WTC11 (cell line): ENCODE data around the gene MARK2. TPM values are rescaled to one million over a fixed set of nuclear protein-coding genes. Genes with fewer than 3 reads are reported as not detected.

Experiments used
- ATAC-seq: fragments of 200-7000 bp; cut with Tn5 transposase; 2 replicates; pipeline ENCODE4 v1.10.0; 2021; ENCODE audit warnings: mild to moderate bottlenecking, moderate library complexity
- CTCF ChIA-PET: fragments of 300-600 bp; sonication (Branson Sonifier 250); formaldehyde crosslinking; loops from one replicate; lab custom pipeline; 2021; ENCODE audit warnings: antibody characterized with exemption; lab: Charles Lee
- POLR2A ChIA-PET: fragments of 350-600 bp; sonication (Branson Sonifier 250); formaldehyde crosslinking; loops from one replicate; lab custom pipeline; 2021; ENCODE audit warnings: antibody characterized with exemption; lab: Charles Lee
- DNase-seq: peaks from one replicate; pipeline ENCODE4 v3.0.0; 2021; ENCODE audit warnings: low spot score
- H3K27ac Mint-ChIP-seq: 2 replicates; pipeline ENCODE4 v1.8.0; 2021; ENCODE audit warnings: mixed read lengths
- H3K27me3 Mint-ChIP-seq: 2 replicates; pipeline ENCODE4 v1.8.0; 2021; ENCODE audit warnings: low read depth, mild to moderate bottlenecking, moderate library complexity, mixed read lengths
- H3K36me3 Mint-ChIP-seq: 2 replicates; pipeline ENCODE4 v1.8.0; 2021; ENCODE audit warnings: mixed read lengths
- H3K4me1 Mint-ChIP-seq: 2 replicates; pipeline ENCODE4 v1.8.0; 2022; ENCODE audit warnings: mixed read lengths
- H3K4me3 Mint-ChIP-seq: 2 replicates; pipeline ENCODE4 v1.8.0; 2021; ENCODE audit warnings: mild to moderate bottlenecking, moderate library complexity, mixed read lengths
- H3K9me3 Mint-ChIP-seq: 2 replicates; pipeline ENCODE4 v1.8.0; 2021; ENCODE audit warnings: mixed read lengths
- ATF6 ChIP-seq: sonication (generic); formaldehyde crosslinking; IDR thresholded peaks from 2 replicates; pipeline ENCODE4 v1.8.1; 2023; ENCODE audit warnings: mild to moderate bottlenecking, missing genetic modification reagents
- CREM ChIP-seq: sonication (generic); formaldehyde crosslinking; IDR thresholded peaks from 2 replicates; pipeline ENCODE4 v1.8.1; 2022; ENCODE audit warnings: mild to moderate bottlenecking, missing genetic modification reagents, moderate library complexity
- CTCF ChIP-seq: fragments of 200-600 bp; IDR thresholded peaks from 2 replicates; pipeline ENCODE4 v1.8.0; 2022; ENCODE audit warnings: antibody characterized with exemption
- ELF4 ChIP-seq: sonication (generic); formaldehyde crosslinking; IDR thresholded peaks from 2 replicates; pipeline ENCODE4 v1.8.1; 2022; ENCODE audit warnings: low read depth, mild to moderate bottlenecking, moderate library complexity, missing genetic modification reagents
- ERG ChIP-seq: fragments of 250-450 bp; sonication (Bioruptor Pico); IDR thresholded peaks from 2 replicates; pipeline ENCODE4 v1.8.0; 2021; ENCODE audit warnings: mild to moderate bottlenecking
- ETV6 ChIP-seq: sonication (generic); formaldehyde crosslinking; IDR thresholded peaks from 2 replicates; pipeline ENCODE4 v1.8.1; 2022; ENCODE audit warnings: mild to moderate bottlenecking, missing genetic modification reagents
- GRHL2 ChIP-seq: fragments of 250-450 bp; sonication (Bioruptor Pico); IDR thresholded peaks from 2 replicates; pipeline ENCODE4 v1.8.0; 2022; ENCODE audit warnings: mild to moderate bottlenecking, moderate library complexity; ENCODE audit not compliant: insufficient replicate concordance, severe bottlenecking
- MAX ChIP-seq: sonication (generic); formaldehyde crosslinking; IDR thresholded peaks from 2 replicates; pipeline ENCODE4 v1.8.0; 2022; ENCODE audit warnings: mild to moderate bottlenecking, missing genetic modification reagents
- OVOL2 ChIP-seq: fragments of 250-450 bp; sonication (Bioruptor Pico); IDR thresholded peaks from 2 replicates; pipeline ENCODE4 v1.9.0; 2021; ENCODE audit warnings: mild to moderate bottlenecking, borderline replicate concordance
- PRDM15 ChIP-seq: sonication (generic); formaldehyde crosslinking; IDR thresholded peaks from 2 replicates; pipeline ENCODE4 v1.8.0; 2022; ENCODE audit warnings: missing genetic modification reagents
- TCF7 ChIP-seq: sonication (generic); formaldehyde crosslinking; IDR thresholded peaks from 2 replicates; pipeline ENCODE4 v1.8.0; 2022; ENCODE audit warnings: mild to moderate bottlenecking, low read depth, missing genetic modification reagents, moderate library complexity
- ZNF121 ChIP-seq: sonication (generic); formaldehyde crosslinking; IDR thresholded peaks from 2 replicates; pipeline ENCODE4 v1.8.0; 2023; ENCODE audit warnings: missing genetic modification reagents
- ZNF219 ChIP-seq: sonication (generic); formaldehyde crosslinking; IDR thresholded peaks from 2 replicates; pipeline ENCODE4 v1.8.0; 2023; ENCODE audit warnings: missing genetic modification reagents, mild to moderate bottlenecking, borderline replicate concordance
- total RNA-seq: library from RNA; stranded (reverse); gene quantifications from 3 replicates; pipeline ENCODE4 v1.2.3, GENCODE V29; 2021

Gene MARK2
- total RNA-seq, 1 experiment from 2014 or later: 57.4 TPM

- no peak for DNase-seq
- Mint-ChIP-seq H3K27me3 (no peaks in the 10 kb centered on the region), H3K4me3 (no peak overlapping the region), H3K4me1 (peaks cover 9% of the 10 kb centered on the region; the same call in 1 of the 2 replicates), H3K36me3 (peaks cover 21% of the 10 kb centered on the region), H3K27ac (no peak overlapping the region), H3K9me3 (no peaks in the 10 kb centered on the region)
- no peak for ATAC-seq
- CTCF ChIA-PET: interaction anchor here (0.6 to 3.4 kb wide), 10 partner anchors 10 to 108 kb away, joined by 3 to 57 read pairs (median 14); partner anchors contain the start of genes MARK2 and RCOR2
- POLR2A ChIA-PET: interaction anchor here (2.8 kb wide), 1 partner anchor 26 kb away, joined by 24 read pairs; the partner anchor contains the start of gene RCOR2
- TF ChIP-seq ATF6 (no peak), GRHL2 (no peak), ETV6 (CRISPR knock-in tag) (no peak), MAX (CRISPR knock-in tag) (no peak), ERG (CRISPR knock-in tag) (no peak), PRDM15 (no peak)
Observed at GRCh38 chr11:63944987-63945386, 106.1 kb downstream of the MARK2 start.

GRCh38 chr11:63945477-63946163 is 106.7 kb downstream of the MARK2 start:
- ChIA-PET CTCF (interaction anchor here (0.6 to 3.4 kb wide), 44 partner anchors 9 to 397 kb away, joined by 3 to 57 read pairs (median 5); partner anchors contain the start of genes COX8A, MARK2, RCOR2 and STIP1), POLR2A (interaction anchor here (0.6 to 2.8 kb wide), 2 partner anchors 27 to 99 kb away, joined by 3 to 24 read pairs; partner anchors contain the start of gene RCOR2)
- Mint-ChIP-seq H3K9me3 (no peaks in the 10 kb centered on the region), H3K27me3 (no peaks in the 10 kb centered on the region), H3K4me3 (no peak overlapping the region), H3K4me1 (peaks cover 4% of the 10 kb centered on the region; the same call in 1 of the 2 replicates), H3K27ac (peak overlapping the region; percentile 80), H3K36me3 (peaks cover 22% of the 10 kb centered on the region)
- TF ChIP-seq ELF4 (CRISPR knock-in tag) (no peak), CTCF (peak; percentile 41), ETV6 (CRISPR knock-in tag) (0 out of 2 replicates have a peak, but pooled peaks have one; percentile 22), ZNF121 (CRISPR knock-in tag) (no peak), CREM (CRISPR knock-in tag) (no peak), PRDM15 (0 out of 2 replicates have a peak, but pooled peaks have one; percentile 42), TCF7 (CRISPR knock-in tag) (no peak), ZNF219 (no peak), OVOL2 (CRISPR knock-in tag) (no peak)
- ATAC-seq (peak; percentile 95), DNase-seq (peak; percentile 68)
